ENCODE data around the gene UNCX.

GRCh38 chr7:1214516-1214915, 18.2 kb upstream of the UNCX start:
- TF ChIP-seq CTCF (conservative IDR thresholded peaks at IDR 0.05; ENCODE audit: low read depth, low read length) (no peak), BHLHE40 (IDR thresholded peaks at IDR 0.05; ENCODE audit: low read depth, low read length) (no peak), CEBPB (IDR thresholded peaks at IDR 0.05; ENCODE audit: low read depth, low read length) (no peak)

Data from IMR-90 (cell line).